Endothelial cell of umbilical vein (primary cell): ENCODE data around the gene SLC9C1. TPM values are rescaled to one million over a fixed set of nuclear protein-coding genes. Genes with fewer than 3 reads are reported as not detected.

Experiments
- BruUV-seq: library from RNA; stranded (reverse); fragments of 400-500 nt; replicated peaks from 2 replicates; lab custom pipeline; 2021; lab: Mats Ljungman, UMichigan
- CTCF ChIA-PET: fragments of 300-600, 350-600 bp; sonication (Branson Sonifier 250); formaldehyde crosslinking; loops from one replicate; lab custom pipeline; 2021; ENCODE audit warnings: antibody characterized with exemption, inconsistent platforms; lab: Charles Lee
- POLR2A ChIA-PET: fragments of 300-600, 350-600 bp; sonication (Branson Sonifier 250); formaldehyde crosslinking; loops from one replicate; lab custom pipeline; 2021; ENCODE audit warnings: antibody characterized with exemption, inconsistent platforms; lab: Charles Lee
- DNase-seq: peaks from one replicate; pipeline ENCODE4 v3.0.0-alpha.2; 2011; ENCODE audit warnings: low read depth, low spot score
- FAIRE-seq: peaks from 2 replicates; lab custom pipeline; 2011; peaks lifted over from hg19 to GRCh38; lab: Jason Lieb, UNC
- H2AFZ ChIP-seq: 2 replicates; pipeline ENCODE4 v1.6.0; 2012; ENCODE audit warnings: low read depth, low read length, control low read depth, inconsistent platforms
- H3K27ac ChIP-seq: 2 replicates; pipeline ENCODE4 v1.5.1; 2011; ENCODE audit warnings: low read depth, mild to moderate bottlenecking, control low read depth, low read length, moderate library complexity; ENCODE audit not compliant: insufficient read depth
- H3K27me3 ChIP-seq, 2 experiments: 2 replicates each; pipeline versions ENCODE4 v1.6.0 to v1.6.1; 2011; ENCODE audit warnings: low read length in 2 of 2, mixed read lengths in 1 of 2; ENCODE audit not compliant: control insufficient read depth in 2 of 2, insufficient read depth in 2 of 2
- H3K36me3 ChIP-seq, 2 experiments: 2 replicates in 1 of 2; 3 replicates in 1 of 2; pipeline ENCODE4 v1.5.1; 2011; ENCODE audit warnings: low read length in 2 of 2, mild to moderate bottlenecking in 1 of 2, moderate library complexity in 1 of 2; ENCODE audit not compliant: control insufficient read depth in 2 of 2, insufficient read depth in 2 of 2; ENCODE audit errors: extremely low read depth in 1 of 2
- H3K4me1 ChIP-seq: 3 replicates; pipeline ENCODE4 v1.5.1; 2011; ENCODE audit warnings: mild to moderate bottlenecking, low read length; ENCODE audit not compliant: control insufficient read depth, insufficient read depth; ENCODE audit errors: extremely low read depth
- H3K4me2 ChIP-seq: 2 replicates; pipeline ENCODE4 v1.6.1; 2011; ENCODE audit warnings: low read length, control low read depth, mixed read lengths; ENCODE audit not compliant: insufficient read depth
- H3K4me3 ChIP-seq, 3 experiments: fragments of 200-600 bp in 1 of 3; sonication (generic), shearing (Covaris generic) in 1 of 3; replicated peaks in 1 of 3; 2 replicates each; pipeline ENCODE4 v1.5.1; 2011 to 2016; ENCODE audit warnings: control low read depth in 3 of 3, low read length in 3 of 3, mild to moderate bottlenecking in 2 of 3, inconsistent platforms in 1 of 3, low read depth in 1 of 3, moderate library complexity in 1 of 3; ENCODE audit not compliant: insufficient read depth in 1 of 3
- H3K79me2 ChIP-seq: 2 replicates; pipeline ENCODE4 v1.6.0; 2012; ENCODE audit warnings: low read length, inconsistent platforms; ENCODE audit not compliant: control insufficient read depth, insufficient read depth
- H3K9ac ChIP-seq: replicated peaks from 2 replicates; pipeline ENCODE3; 2011; ENCODE audit warnings: low read length, control low read depth; ENCODE audit not compliant: insufficient read depth; ENCODE audit errors: extremely low read depth
- H3K9me1 ChIP-seq: replicated peaks from 3 replicates; pipeline ENCODE4 v1.6.0; 2011; ENCODE audit warnings: mild to moderate bottlenecking, low read length; ENCODE audit not compliant: control insufficient read depth, insufficient read depth; ENCODE audit errors: extremely low read depth
- H3K9me3 ChIP-seq: replicated peaks from 2 replicates; pipeline ENCODE4 v1.5.1; 2012; ENCODE audit warnings: low read length, inconsistent platforms; ENCODE audit not compliant: control insufficient read depth, insufficient read depth
- H4K20me1 ChIP-seq: replicated peaks from 2 replicates; pipeline ENCODE3; 2011; ENCODE audit warnings: mild to moderate bottlenecking, low read length; ENCODE audit not compliant: control insufficient read depth, insufficient read depth; ENCODE audit errors: extremely low read depth
- CTCF ChIP-seq, 2 donors: IDR thresholded peaks; 1 replicate in 1 of 2; 2 replicates in 1 of 2; pipeline ENCODE4 v1.5.1; 2011; ENCODE audit warnings: low read length in 2 of 2, mild to moderate bottlenecking in 2 of 2, moderate library complexity in 2 of 2, control low read depth in 1 of 2, inconsistent platforms in 1 of 2, low read depth in 1 of 2; ENCODE audit not compliant: insufficient read depth in 1 of 2; ENCODE audit errors: extremely low read depth in 1 of 2
- EZH2 ChIP-seq: IDR thresholded peaks from 2 replicates; pipeline ENCODE4 v1.6.1; 2012; ENCODE audit warnings: borderline replicate concordance, low read depth, mild to moderate bottlenecking, moderate library complexity, low read length, inconsistent platforms; ENCODE audit not compliant: severe bottlenecking
- FOS ChIP-seq: IDR thresholded peaks from 2 replicates; pipeline ENCODE4 v1.6.1; 2011; ENCODE audit warnings: mild to moderate bottlenecking, low read length, moderate library complexity, borderline replicate concordance; ENCODE audit not compliant: insufficient read depth
- GATA2 ChIP-seq: IDR thresholded peaks from 2 replicates; pipeline ENCODE4 v1.7.0; 2011; ENCODE audit warnings: low read depth, mild to moderate bottlenecking, moderate library complexity, mixed read lengths, low read length; ENCODE audit not compliant: insufficient read length, insufficient read depth
- JUN ChIP-seq: IDR thresholded peaks from 2 replicates; pipeline ENCODE4 v1.6.1; 2011; ENCODE audit warnings: borderline replicate concordance, low read depth; ENCODE audit not compliant: insufficient read length, insufficient read depth
- MAX ChIP-seq: IDR thresholded peaks from 2 replicates; pipeline ENCODE4 v1.6.1; 2011; ENCODE audit not compliant: insufficient read depth, insufficient read length
- MYC ChIP-seq: IDR thresholded peaks from one replicate; pipeline ENCODE4 v1.6.1; 2011; ENCODE audit warnings: mild to moderate bottlenecking, low read depth, low read length
- POLR2A ChIP-seq: IDR thresholded peaks from 2 replicates; pipeline ENCODE4 v1.6.1; 2012; ENCODE audit warnings: low read depth, mild to moderate bottlenecking, control low read depth, low read length
- POLR2AphosphoS5 ChIP-seq: IDR thresholded peaks from 2 replicates; pipeline ENCODE4 v1.6.1; 2012; ENCODE audit warnings: low read depth, mild to moderate bottlenecking, control low read depth, low read length, moderate library complexity; ENCODE audit not compliant: insufficient read depth
- dilution Hi-C: fragments of 300-500 bp; cut with MboI; formaldehyde crosslinking; loops from one replicate; pipeline ENCODE4 v1.15.0; 2019; ENCODE audit warnings: low sequenced_read_pairs; ENCODE audit not compliant: extremely low pct_ligation_motif_present
- intact Hi-C: fragments of 100-400 bp; cut with micrococcal nuclease; formaldehyde crosslinking; loops from one replicate; pipeline ENCODE4 v1.10.0; 2022
- polyA plus RNA-seq, 4 experiments: library from polyadenylated mRNA; depleted of rRNA in 3 of 4; stranded (reverse) in 3 of 4; unstranded in 1 of 4; fragments of >200 nt; gene quantifications; 2 replicates each; pipeline versions ENCODE4 v1.2.1 to v1.2.3, GENCODE V29; 2011 to 2012; ENCODE audit warnings: missing spikeins in 1 of 4
- total RNA-seq: library from RNA; stranded (reverse); gene quantifications from 2 replicates; pipeline ENCODE4 v1.2.3, GENCODE V29; 2021

Gene SLC9C1
- total and polyA plus RNA-seq, 2 donors (not counting 3 experiments of a cell fraction or from before 2014, with no cell fraction given): not detected

GRCh38 chr3:112231727-112232126 lies 62.3 kb downstream of the SLC9C1 start:
- no peaks in the 10 kb centered on the region for H3K4me1 ChIP-seq
- BruUV-seq: no TSS peak

More at GRCh38 chr3:112231727-112232126, 62.3 kb downstream of the SLC9C1 start:
- H3K36me3 ChIP-seq: no peaks in the 10 kb centered on the region
- H3K9me1 ChIP-seq: no peaks in the 10 kb centered on the region
- no peak overlapping the region for H2AFZ ChIP-seq
- H3K4me2 ChIP-seq: no peak overlapping the region
- ChIA-PET POLR2A (no interaction called here), CTCF (interaction anchor here (1.2 kb wide), 1 partner anchor 15 kb away, joined by 3 read pairs; no protein-coding TSS in a partner anchor)
- FAIRE-seq: no peak
- intact Hi-C loops (no loop called here), dilution Hi-C loops (no loop called here)
- H3K9me3 ChIP-seq: no peaks in the 10 kb centered on the region
- H3K27ac ChIP-seq: no peak overlapping the region
- no peaks in the 10 kb centered on the region for H3K79me2 ChIP-seq
- TF ChIP-seq FOS (no peak), CTCF (IDR thresholded peaks at IDR 0.05; ENCODE audit: extremely low read depth in 1 of 2, insufficient read depth in 1 of 2, low read depth in 1 of 2, low read length in 2 of 2) (no peak), JUN (no peak), EZH2 (no peak), MYC (no peak), MAX (no peak), POLR2AphosphoS5 (no peak), GATA2 (no peak), POLR2A (no peak)
- H3K27me3 ChIP-seq: peaks cover 0 to 8% of the 10 kb centered on the region in 2 experiments
- no peaks in the 10 kb centered on the region for H4K20me1 ChIP-seq
- DNase-seq: no peak
- no peak overlapping the region for H3K9ac ChIP-seq
- H3K4me3 ChIP-seq: no peak overlapping the region
